Fibroblast of pulmonary artery (primary cell): Measurements from ENCODE around the gene EIF5AL1.
"Not testable (repeated sequence)": the region's sequence is repeated elsewhere in the genome, so short reads cannot be mapped to it uniquely, and the experiment has no call there.

Source experiments
- DNase-seq: peaks from one replicate; pipeline ENCODE4 v3.0.0-alpha.2; 2010; ENCODE audit warnings: low read depth
- H3K4me3 ChIP-seq: replicated peaks from 2 replicates; pipeline ENCODE4 v1.5.1; 2011; ENCODE audit warnings: low read depth, mild to moderate bottlenecking, control low read depth, low read length, moderate library complexity
- TF ChIP-seq, protein P1 (sequence below): IDR thresholded peaks from 2 replicates; pipeline ENCODE4 v1.5.1; 2011; ENCODE audit warnings: mild to moderate bottlenecking, control low read depth, low read length, inconsistent platforms; ENCODE audit errors: missing control alignments

Gene EIF5AL1

DNA sequence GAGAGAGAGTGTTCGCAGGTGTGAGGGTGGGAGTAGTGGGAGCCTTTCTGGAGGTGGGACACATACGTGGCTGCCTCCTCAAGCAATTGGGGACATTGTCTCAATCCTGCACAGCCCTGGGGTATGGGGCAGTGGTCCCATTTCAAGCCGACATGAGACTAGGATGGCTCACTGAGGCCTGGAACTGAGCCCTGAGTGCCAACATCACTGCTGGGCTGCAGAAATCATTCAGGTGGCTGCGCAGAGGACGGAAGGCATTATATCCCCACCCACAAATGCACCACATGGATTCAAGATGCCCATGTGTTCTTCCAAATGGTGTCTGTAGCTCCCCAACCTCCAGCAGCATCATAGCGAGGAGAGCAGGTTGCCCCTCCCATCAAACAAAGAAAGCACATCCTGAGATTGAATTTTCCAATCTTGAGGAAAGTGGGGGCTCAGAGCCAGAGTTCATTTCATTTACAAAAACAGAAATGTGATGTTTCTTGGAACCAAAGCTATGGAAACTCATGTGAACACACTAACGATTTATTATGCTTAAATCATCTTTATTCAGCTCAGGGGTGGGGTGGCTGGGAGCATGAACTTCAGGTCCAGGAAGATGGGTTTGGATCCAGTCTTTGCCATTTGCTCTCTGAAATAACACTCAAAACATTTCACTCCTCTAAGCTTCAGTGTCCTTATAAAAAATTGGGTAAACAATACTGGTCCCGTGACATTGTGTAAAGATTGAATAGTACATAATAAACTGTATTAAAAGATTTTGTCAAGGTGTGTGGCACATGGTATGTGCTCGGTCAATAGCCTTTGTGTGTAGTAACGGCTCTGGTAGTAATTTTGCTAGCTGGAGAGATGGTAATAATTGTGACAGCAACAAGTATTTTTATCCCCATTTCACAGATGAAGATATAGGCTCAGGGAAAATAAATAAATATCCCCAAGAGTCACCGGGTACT, 43.3 kb downstream of the EIF5AL1 start:
- DNase-seq = no peak
- no peak overlapping the region for H3K4me3 ChIP-seq
- TF ChIP-seq, protein P1, sequence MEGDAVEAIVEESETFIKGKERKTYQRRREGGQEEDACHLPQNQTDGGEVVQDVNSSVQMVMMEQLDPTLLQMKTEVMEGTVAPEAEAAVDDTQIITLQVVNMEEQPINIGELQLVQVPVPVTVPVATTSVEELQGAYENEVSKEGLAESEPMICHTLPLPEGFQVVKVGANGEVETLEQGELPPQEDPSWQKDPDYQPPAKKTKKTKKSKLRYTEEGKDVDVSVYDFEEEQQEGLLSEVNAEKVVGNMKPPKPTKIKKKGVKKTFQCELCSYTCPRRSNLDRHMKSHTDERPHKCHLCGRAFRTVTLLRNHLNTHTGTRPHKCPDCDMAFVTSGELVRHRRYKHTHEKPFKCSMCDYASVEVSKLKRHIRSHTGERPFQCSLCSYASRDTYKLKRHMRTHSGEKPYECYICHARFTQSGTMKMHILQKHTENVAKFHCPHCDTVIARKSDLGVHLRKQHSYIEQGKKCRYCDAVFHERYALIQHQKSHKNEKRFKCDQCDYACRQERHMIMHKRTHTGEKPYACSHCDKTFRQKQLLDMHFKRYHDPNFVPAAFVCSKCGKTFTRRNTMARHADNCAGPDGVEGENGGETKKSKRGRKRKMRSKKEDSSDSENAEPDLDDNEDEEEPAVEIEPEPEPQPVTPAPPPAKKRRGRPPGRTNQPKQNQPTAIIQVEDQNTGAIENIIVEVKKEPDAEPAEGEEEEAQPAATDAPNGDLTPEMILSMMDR = no peak

DNA sequence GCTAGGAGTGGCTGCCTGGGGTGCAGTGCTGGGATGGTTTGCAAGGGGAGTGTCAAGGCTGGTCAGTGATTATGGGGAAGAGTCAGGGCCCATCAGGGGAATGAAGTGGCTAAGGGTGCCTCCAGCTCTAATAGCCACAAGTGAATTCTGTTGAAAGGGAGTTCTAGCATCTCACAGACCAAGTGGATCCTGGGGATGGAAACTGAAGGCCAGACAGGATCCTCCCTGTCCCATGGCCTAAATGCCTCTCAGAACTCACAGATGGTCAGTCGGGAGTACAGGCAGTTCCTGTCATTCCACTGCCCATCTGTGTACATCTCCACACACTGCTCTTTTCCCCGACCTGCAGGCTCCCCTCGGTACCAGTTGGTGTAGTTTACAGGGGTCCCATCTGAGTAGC, 44.6 kb downstream of the EIF5AL1 start:
- H3K4me3 ChIP-seq, DNase-seq: not testable (repeated sequence)

DNA sequence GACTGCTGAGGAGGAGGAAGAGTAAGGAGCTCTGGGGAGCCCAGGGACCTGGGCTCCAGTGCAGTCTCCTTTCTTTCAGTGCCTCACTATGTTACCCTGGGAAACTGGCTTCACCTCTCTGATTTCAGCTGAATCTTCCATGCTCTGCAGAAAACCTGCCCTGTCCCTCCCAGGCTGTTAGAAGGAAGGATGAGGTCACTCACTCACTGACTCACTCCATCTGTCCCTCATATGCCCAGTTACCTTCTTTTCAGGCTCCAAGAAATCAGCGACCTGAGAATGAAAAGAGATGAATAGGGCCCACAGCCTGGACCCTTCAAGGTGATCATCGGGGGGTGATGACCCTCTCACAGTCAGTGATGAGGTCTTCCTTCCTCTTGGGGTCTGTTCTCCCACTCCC, 47.4 kb downstream of the EIF5AL1 start:
- peak; percentile 6 for DNase-seq
- no peak overlapping the region for H3K4me3 ChIP-seq
- TF ChIP-seq, protein P1 = no peak

DNA sequence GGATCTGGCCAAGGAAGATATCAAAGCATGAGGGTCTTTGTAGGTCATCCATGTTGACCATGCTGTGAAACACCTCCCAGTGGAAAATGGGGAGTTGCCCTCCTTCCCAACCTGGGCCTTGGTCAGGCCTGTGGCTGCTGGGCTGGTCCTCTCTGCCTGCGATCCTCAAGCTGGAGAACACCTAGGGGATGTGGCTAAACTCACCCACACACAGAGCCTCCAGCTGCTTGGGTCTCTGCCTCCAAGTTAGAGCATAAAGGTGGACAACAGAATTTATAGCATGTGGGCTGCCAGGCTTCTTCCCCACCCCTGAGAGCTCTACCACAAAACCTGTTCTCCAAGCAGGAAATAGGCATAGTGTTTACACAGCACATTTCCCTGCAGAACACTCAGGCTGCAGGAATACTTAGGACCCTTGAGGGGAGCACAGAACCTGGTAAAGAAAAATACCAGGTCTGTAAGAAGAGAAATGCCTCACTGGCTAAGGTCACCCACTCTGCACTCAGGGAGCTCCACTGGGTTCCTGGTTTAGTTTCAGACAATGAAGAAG, 47.9 kb downstream of the EIF5AL1 start, which contains the start of gene SFTPA2:
SFTPA2 (minus strand) TSS at position 248 of the 550 bp plus-strand sequence. CDS start 924 bp downstream, outside the sequence.
- no peak for DNase-seq
- TF ChIP-seq, protein P1 = no peak
- H3K4me3 ChIP-seq = no peak within 1 kb of the TSS

DNA sequence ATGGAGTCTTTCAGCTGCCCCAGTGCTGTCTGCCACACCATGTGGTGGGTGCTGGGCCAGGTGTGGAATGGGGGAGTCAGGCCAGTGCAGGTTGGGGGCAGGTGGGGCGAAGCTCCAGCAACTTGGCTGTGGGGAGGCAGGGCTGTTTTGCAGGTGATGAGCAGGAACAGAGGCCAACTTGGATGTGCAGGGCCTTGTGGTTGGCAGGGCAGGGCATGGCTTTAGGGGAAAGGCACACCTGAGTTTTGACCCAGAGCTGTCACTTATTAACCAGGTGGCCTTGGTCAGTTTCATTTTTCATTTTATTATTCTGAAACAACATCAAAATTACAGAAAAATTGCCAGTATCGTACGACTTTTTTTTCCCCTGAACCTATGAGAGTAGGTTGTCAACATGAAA, 48.9 kb downstream of the EIF5AL1 start:
- DNase-seq = no peak
- no peak overlapping the region for H3K4me3 ChIP-seq
- TF ChIP-seq, protein P1 = no peak

DNA sequence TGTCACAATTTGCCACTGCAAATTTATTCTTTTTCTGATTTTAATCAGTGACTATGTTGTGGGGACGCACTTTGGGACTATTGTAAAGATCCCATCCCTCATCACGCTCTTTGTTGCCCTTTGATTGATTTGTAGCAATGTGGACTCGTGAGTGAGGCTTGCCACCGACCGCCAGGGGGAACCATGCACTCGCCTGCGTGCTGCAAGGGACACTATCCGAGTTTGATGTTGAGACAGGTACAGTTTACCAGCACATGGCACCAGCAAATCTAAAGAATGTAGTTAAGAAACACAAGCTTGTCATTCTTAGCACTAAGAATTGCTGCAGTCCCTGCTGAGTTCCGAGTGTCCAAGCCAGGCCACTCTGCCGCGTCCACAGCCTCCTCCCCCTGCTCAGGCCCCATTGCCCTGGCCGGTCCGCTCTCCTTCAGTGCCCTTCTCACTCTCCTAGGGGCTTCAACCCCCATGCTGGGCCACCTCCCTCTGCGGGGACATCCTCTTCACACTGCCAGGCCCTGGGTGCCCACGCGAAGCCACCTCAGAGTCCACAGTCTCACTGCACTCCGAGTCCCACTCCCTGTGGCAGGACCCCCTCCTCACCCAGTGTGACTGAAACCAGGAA, 49.9 kb downstream of the EIF5AL1 start:
- no peak overlapping the region for H3K4me3 ChIP-seq
- TF ChIP-seq, protein P1 = peak; percentile 98
- peak; percentile 70 for DNase-seq

DNA sequence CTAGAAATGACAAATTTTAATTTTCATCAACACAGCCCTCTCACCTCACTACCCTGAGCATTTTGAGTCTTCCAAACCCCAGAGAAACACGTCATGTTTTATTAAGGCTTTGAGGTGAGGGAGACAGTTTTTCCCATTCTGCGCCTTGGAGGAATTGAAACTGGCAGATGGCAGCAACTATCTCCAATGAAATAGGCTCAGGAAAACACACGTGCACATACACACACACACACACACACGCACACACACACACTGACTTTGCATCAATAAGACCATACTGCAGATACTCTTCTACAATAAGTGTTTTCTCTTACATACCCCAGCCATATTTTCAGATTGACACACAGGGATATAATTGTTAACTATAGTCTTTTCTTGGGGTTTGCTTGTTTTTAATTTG, 51.1 kb downstream of the EIF5AL1 start:
- no peak overlapping the region for H3K4me3 ChIP-seq
- TF ChIP-seq, protein P1 = no peak
- DNase-seq = no peak
